ENCODE results near the gene GOSR1. TPM values are rescaled to one million over a fixed set of nuclear protein-coding genes. Genes with fewer than 3 reads are reported as not detected.

The GOSR1 gene
- total RNA-seq, 1 experiment from 2014 or later: 58.1 TPM

DNA sequence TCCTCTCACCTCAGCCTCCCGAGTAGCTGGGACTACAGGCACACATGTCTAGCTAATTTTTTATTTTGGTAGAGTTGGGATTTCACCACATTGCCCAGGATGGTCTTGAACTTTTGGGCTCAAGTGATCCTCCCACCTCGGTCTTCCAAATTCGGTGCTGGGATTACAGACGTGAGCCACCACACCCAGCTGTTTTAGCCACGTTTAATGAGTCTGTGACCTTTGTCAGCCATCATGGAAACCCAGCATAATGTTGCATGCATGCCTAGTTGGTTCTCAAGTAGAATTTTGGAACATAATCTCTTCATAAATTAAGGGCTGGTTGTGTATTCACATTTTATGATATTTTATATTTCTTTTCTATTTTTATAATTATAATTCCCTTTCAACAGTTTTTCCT lies 42.0 kb downstream of the GOSR1 start:
- Histone ChIP-seq H3T11ph (ENCODE audit: low read length) (no peak overlapping the region), H3K27ac (ENCODE audit: insufficient read length, low read depth, low read length) (no peak overlapping the region), H3K4me2 (ENCODE audit: insufficient read depth, insufficient read length, low read length) (no peak overlapping the region), H2BK5ac (ENCODE audit: insufficient read length, low read length) (no peak overlapping the region), H3K23ac (ENCODE audit: insufficient read length, low read depth, low read length) (no peak overlapping the region), H2BK20ac (ENCODE audit: low read depth, low read length, poor library complexity, severe bottlenecking) (no peak overlapping the region), H4K8ac (replicated peaks; ENCODE audit: insufficient read length, low read depth, low read length) (no peak overlapping the region), H2BK12ac (ENCODE audit: insufficient read length, low read depth, low read length) (no peak overlapping the region), H3K14ac (ENCODE audit: insufficient read depth, low read length) (no peak overlapping the region), H3K79me2 (ENCODE audit: insufficient read depth, low read length) (no peaks in the 10 kb centered on the region), H2AFZ (ENCODE audit: low read length) (no peak overlapping the region), H3K23me2 (ENCODE audit: insufficient read length, low read depth, low read length, poor library complexity, severe bottlenecking) (no peaks in the 10 kb centered on the region), H3K4ac (ENCODE audit: low read depth, low read length) (no peak overlapping the region), H3K27me3 (ENCODE audit: insufficient read depth, low read length) (no peaks in the 10 kb centered on the region), H2BK15ac (ENCODE audit: low read depth, low read length) (no peak overlapping the region), H3K18ac (ENCODE audit: insufficient read length, low read depth, low read length) (no peak overlapping the region), H3K9ac (ENCODE audit: extremely low read depth, insufficient read length, low read length) (no peak overlapping the region), H4K20me1 (ENCODE audit: control insufficient read depth, insufficient read depth, insufficient read length) (no peaks in the 10 kb centered on the region), H2BK120ac (ENCODE audit: low read depth, low read length, poor library complexity, severe bottlenecking) (no peak overlapping the region), H2AK5ac (ENCODE audit: insufficient read length, low read length) (no peak overlapping the region), H3K79me1 (ENCODE audit: insufficient read depth, low read depth, low read length, poor library complexity, severe bottlenecking) (no peaks in the 10 kb centered on the region), H3K4me1 (ENCODE audit: insufficient read depth, low read length) (no peaks in the 10 kb centered on the region), H4K91ac (ENCODE audit: insufficient read length, low read depth, low read length) (no peak overlapping the region), H4K5ac (ENCODE audit: insufficient read length, low read depth, low read length) (no peak overlapping the region), H3K56ac (ENCODE audit: insufficient read length, low read depth, low read length) (no peak overlapping the region), H3K9me3 (ENCODE audit: control insufficient read depth, low read depth, low read length) (peaks cover 11% of the 10 kb centered on the region)
- H3K27me3 Mint-ChIP-seq (ENCODE audit: low read depth): no peaks in the 10 kb centered on the region
- TF ChIP-seq, protein P1, sequence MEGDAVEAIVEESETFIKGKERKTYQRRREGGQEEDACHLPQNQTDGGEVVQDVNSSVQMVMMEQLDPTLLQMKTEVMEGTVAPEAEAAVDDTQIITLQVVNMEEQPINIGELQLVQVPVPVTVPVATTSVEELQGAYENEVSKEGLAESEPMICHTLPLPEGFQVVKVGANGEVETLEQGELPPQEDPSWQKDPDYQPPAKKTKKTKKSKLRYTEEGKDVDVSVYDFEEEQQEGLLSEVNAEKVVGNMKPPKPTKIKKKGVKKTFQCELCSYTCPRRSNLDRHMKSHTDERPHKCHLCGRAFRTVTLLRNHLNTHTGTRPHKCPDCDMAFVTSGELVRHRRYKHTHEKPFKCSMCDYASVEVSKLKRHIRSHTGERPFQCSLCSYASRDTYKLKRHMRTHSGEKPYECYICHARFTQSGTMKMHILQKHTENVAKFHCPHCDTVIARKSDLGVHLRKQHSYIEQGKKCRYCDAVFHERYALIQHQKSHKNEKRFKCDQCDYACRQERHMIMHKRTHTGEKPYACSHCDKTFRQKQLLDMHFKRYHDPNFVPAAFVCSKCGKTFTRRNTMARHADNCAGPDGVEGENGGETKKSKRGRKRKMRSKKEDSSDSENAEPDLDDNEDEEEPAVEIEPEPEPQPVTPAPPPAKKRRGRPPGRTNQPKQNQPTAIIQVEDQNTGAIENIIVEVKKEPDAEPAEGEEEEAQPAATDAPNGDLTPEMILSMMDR (conservative IDR thresholded peaks at IDR 0.05): no peak
- H3K4me1 Mint-ChIP-seq: no peaks in the 10 kb centered on the region
- H3K27ac Mint-ChIP-seq: no peak overlapping the region
- DNase-seq: no peak
- H3K36me3 Mint-ChIP-seq (ENCODE audit: insufficient read depth in 1 of 3, low read depth in 3 of 3): peaks cover 38 to 63% (median 50%) of the 10 kb centered on the region in 3 experiments
- H3K9me3 Mint-ChIP-seq: peaks cover 17% of the 10 kb centered on the region in 2 experiments
- H3K4me3 Mint-ChIP-seq: no peak overlapping the region
- no CpG with 5 or more reads among the region's 5 CpGs for WGBS (ENCODE audit: extremely low coverage, insufficient read length, low lambda C conversion rate)
